HG03103 (cell line): Measurements from ENCODE around the gene ANO1.

Source experiments
- ATAC-seq: cut with Tn5 transposase; IDR thresholded peaks from one replicate; pipeline ENCODE4 v1.9.1; 2021; ENCODE audit warnings: low read depth; ENCODE audit not compliant: unreplicated experiment

ANO1 gene

DNA sequence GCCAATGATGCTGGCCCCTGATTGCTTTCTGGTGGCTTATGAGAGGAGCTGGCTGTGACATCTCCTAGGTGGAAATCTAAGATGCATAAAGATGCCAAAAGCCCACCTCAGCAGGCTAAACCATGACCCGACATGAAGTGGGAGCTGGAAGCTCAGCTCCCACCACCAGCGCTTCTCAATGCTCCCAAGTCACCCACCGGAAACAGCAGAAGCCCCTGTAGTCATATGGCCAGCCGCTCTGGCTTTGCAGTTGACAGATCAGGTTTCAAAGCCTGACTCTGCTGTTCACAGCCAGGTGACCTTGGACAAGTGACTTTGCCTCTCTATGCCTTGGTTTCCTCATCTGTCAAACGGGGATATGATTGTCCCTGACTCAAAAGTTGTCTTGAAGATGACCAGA is 29.1 kb upstream of the ANO1 start:
- no peak for ATAC-seq

DNA sequence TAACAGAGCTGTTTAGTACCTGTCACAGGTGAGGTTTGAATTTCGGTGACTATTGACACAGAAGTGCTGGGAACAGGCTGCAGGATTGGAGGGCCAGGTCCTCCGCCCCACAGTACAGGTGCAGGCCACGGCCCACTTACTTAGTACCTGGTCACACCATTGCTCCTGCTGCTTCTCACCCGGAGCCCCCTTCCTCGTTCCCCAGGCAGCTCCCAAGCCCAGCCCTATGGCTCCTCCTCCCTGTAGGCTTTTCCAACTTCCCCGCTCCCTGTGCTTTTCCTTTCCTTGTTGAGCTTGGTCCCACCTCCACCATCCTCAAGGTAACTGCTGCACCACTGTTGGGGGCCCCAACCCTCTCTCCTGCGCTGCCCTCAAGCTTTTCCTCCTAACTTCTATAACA is 27.9 kb upstream of the ANO1 start:
- no peak for ATAC-seq

DNA sequence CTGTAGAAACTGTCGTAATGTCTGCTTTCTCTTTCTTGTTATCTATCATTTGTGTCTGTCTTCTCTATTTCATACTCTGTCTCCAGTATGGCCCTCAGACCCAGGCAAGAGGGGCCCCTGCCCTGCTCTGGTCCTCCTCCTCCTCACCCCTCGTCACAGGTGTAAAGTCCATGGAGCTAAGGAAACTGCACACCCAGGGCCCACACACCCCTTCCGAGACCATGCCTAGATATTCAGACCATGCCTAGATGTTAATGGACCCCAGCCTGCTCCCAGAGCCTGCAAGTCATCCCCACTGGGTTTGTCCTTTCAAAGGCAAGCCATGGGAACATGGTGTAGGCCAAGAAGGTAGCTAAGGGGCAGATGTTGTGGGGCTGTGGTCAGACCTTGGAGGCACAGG is 24.1 kb upstream of the ANO1 start:
- no peak for ATAC-seq

DNA sequence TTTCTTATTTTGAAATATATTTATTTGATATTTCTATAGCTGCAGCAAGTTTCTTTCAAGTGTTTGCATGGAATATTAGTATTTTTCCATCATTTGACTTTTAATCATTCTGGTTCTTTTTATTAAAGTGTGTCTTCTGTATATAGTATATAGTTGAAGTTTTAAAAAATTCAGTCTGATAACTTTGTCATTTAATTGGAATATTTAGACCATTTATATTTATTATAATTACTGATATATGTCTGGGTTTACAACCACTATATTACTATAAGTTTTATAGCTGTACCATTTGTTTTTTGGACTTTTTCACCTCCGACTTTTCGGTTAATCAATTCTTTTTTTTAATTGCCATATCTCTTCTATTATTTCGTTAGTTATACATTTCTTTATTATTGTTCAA is 22.7 kb upstream of the ANO1 start:
- ATAC-seq: no peak

DNA sequence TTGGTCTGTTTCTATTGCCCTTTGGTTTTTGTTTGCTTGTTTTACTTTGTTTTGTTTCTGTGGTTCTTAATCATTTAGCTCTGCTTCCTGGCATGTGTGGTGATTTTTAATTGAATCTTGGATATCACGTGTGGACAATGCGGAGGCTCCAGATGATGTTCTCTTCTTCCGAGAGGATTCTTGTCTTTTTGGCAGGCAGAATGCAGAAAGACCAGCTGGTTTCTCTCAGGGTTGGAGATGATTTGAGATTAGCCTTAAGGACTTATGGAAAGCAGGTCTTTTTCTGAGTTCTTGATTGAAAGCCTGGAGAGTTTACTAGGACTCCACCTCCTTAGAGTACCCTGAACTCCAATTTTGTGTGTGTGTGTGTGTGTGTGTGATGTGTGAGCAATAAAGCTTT is 21.0 kb upstream of the ANO1 start:
- no peak for ATAC-seq

DNA sequence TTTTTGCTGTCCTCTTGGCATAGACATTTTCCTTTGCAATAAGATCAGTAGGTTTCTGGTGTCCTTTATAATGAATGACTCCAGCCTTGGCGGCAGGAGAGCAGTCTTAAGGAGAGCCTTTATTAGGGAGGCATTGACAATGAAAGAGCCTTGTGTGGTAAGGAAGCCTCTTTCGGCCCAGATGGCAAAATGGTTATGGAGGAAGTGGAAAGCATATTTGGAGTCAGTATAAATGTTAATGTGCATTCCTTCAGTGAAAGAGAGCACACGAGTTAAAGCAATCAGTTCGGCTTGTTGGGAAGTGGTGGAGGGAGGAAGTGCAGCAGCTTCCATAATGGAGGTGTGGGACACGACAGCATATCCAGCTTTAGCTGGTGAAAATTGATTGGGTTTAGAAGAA is 18.1 kb upstream of the ANO1 start:
- ATAC-seq: no peak

DNA sequence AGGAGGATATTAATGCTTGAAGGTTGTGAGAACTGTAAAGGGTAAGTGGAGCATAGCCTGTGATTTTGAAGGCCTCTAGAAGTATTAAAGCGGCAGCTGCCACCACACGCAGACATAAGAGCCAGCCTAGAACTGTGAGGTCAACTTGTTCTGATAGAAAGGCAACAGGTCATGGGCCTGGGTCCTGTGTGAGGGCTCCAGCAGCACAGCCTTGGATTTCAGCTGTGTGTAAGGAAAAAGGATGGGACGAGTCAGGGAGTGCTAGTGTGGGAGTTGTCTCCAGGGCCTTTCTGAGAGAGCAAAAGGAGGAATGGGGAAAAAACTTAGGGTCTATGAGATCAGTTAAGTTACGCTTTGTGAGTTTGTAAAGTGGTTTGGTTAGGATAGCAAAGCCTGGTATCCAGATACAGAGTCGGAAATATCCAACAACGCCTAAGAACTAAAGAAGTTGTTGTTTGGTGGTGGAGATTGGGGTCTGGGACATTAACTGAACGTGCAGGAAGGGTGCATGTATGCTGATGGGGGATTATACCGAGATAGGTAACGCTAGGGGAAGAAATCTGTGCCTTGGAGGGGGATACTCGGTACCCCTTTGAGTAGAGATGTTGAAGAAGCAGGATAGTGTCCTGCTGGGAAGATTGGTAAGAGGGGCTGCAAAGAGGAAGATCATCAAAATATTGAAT is 17.4 kb upstream of the ANO1 start:
- no peak for ATAC-seq

DNA sequence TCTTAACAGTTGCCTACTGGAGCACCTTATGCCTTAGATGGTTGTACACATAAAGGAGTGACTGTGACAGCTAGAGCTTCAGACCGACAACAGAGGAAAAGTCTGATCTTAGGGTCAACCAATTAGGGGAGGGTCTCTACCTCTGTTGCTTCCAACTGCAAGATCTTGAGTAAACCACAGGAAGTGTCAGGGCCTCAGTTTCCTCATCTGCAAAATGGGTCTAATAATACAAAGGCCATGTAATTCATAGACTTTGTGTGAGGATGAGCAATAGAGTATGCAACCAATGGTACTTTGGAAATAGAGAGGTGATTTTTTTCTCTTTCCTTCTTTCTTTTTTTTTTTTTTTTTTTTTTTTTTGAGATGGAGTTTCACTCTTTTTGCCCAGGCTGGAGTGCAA is 16.4 kb upstream of the ANO1 start:
- no peak for ATAC-seq

DNA sequence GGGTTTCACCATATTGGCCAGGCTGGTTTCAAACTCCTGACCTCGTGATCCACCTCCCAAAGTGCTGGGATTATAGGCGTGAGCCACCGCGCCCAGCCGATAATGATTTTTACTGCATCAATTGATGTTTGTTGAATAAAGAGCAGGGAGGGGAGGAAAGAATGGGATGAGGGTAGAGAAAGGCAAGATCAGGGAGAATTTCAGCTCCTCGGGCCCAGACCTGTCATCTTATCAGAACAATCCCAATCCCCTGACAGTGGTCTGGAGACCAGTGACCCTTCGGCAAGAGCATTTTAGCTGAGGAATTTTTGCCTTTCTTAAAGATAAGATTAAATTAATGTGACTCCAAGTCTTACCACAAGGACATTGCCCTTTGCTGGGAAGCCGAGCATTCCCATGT is 15.0 kb upstream of the ANO1 start:
- no peak for ATAC-seq

DNA sequence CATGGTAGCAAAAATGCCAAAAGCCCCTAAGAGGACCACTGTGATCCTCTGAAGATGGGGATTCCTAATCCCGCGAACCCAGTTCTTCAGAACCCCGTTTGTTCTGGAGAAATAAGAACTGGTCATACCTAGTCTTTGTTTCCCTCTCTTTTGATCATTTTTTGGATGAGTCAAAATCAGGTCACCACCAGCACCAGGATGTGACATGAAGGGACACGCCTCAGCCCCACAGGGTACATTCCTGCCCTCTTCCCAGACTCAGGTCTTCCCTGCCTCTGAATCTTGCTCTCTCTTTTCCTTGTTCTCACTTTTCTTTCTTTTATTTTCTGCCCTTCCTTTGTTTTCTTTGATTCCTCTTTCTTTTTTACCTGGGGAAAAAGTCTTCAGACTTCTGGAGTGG is 14.6 kb upstream of the ANO1 start:
- no peak for ATAC-seq

DNA sequence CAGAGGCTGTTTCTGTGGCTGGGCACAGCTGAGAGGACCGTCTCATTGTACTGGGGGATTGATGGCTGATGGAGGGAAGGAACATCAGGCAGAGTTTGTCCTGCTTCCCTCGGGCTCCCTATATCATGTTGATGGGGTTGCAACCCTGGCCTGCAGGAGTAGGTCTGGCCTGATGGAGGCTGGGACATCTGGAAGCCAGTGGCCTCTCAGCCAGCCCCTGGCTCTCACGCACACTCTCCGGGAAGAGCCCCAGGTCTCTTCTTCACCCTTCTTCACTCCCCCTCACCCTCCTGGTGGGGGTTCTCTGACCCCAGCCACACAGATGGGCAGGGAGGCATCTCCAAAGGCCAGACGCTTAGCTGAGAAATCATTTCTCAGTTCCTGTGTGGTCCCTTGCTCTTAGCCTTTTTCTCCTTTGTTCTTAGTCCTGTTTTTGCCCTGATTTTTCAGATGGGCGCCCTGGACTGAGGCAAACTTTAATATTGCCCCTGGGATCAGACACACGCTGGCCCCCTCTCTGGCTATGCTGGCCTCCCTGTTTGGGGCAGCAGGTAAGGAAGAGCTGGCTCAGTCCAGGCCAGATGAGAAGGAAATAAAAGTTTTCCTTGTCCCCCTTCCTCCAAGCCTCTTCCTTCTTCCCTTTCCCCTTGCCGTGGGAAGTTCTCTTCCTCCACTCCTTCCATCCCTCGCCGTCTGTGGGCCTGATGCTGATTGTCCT is 13.9 kb upstream of the ANO1 start:
- no peak for ATAC-seq

DNA sequence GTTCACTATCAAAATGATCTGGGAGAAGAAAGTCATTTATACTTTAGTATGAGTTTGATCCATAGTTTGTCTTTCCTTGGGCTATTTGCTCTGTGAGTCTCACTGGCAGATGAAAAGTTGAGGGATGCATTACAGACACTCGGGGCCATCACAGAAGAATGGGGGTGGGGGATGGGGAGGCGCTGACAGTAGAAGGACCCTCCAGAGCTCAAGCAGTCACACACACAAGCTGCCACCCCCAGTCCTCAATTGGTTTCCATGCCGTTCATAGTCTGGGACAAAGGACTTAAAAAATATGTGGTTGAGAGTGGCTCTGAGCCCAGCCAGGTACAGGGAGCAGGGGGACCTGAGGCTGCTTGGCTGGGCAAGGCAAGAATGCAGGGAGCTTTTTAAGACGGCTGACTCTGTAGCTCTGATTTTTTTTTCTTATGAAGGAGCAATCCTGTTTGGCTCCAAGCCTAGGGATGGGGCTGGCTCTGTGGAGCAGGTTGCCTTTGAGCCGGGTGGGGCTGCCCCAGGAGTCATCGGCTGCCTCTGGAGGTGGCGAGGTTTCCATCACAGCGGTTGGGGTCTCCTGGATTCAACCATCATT is 13.3 kb upstream of the ANO1 start:
- ATAC-seq: no peak

DNA sequence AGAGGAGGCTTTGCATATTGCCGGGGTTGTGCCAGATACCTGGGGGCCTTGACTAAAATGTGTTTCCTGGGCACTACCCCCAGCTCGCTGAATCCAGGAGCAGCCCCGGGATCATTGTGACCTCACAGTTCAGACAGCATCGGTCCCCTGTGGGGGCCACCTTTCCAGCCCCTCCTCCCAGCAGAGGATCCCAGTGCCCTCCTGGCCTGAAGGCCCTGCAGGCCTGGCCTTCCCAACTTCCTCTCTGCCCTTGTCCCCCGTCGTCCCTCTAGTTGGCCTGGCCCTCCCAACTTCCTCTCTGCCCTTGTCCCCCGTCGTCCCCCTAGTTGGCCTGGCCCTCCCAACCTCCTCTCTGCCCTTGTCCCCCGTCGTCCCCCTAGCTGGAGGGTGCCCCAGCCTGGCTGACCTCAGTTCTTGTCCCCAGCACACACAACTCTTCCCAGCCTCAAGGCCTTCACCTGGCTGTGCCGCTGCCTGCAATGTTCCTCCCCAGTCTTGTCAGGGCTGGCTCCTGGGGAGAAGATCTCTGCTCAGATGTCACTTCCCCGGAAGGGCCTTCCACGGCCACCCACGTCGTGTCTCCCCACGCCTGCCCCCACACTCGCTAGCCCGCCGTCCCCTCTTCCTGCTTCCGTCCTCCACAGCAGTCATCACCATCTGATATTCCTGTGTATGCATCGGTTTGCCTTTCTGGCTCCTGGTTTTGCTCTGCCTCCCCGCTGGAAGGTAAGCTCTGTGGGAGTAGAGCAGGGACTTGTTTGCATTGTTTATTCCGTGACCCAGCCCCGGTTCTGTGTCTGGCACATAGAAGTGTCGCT is 12.6 kb upstream of the ANO1 start:
- no peak for ATAC-seq

DNA sequence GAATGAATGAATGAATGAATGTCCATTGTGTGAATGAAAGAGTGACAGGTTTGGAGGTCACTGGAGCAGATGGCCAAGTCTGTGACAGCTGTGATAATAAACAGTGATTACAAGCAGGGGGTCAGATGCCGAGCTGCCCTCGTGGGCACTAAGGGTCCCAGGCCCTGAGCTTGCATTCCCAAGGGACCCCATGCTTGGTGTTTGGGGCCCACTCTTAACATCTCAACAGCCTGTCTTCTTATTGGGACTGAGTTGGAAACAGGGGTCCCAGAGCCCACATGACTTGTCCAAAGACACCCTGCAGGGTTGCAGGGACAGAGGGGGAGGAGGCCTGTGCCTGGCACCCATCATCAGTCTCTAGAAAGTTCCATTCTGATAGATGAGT is 12.0 kb upstream of the ANO1 start:
- no peak for ATAC-seq

DNA sequence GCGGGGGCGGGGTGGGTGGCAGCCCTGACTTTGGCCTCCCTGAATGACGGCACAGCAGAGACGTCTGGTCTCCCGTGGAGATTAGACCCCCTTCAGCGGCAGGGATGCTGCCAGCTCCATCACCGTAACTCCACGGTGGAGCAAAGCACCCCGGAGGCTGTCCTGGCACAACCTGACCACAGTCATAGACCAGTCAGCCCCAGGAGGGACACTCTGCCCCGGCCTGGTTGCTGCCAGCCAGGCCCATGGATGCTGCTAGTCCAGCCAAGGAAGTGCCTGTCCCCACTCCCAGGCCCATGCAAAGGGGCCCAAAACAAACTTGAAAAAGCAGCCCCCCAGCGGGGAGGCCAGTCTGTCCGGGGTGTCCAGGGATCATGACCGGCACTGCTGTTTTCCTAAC is 11.5 kb upstream of the ANO1 start:
- ATAC-seq: no peak

DNA sequence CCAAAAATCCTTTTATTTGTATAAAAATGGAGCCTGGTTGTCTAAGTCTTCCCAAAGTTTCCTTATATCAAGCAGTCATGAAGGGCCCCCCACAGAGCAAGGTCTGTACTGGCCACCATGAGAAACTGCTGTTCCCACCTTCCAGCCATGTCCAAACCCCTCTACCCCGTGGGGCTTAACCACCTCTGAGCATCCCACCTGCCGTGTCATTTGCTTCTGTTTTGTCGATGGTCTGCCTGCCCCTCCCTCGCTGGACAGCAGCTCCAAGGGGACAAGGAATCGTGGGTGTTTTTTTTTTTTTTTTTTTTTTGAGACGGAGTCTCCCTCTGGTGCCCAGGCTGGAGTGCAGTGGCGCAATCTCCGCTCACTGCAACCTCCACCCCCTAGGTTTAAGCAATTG is 11.1 kb upstream of the ANO1 start:
- no peak for ATAC-seq

DNA sequence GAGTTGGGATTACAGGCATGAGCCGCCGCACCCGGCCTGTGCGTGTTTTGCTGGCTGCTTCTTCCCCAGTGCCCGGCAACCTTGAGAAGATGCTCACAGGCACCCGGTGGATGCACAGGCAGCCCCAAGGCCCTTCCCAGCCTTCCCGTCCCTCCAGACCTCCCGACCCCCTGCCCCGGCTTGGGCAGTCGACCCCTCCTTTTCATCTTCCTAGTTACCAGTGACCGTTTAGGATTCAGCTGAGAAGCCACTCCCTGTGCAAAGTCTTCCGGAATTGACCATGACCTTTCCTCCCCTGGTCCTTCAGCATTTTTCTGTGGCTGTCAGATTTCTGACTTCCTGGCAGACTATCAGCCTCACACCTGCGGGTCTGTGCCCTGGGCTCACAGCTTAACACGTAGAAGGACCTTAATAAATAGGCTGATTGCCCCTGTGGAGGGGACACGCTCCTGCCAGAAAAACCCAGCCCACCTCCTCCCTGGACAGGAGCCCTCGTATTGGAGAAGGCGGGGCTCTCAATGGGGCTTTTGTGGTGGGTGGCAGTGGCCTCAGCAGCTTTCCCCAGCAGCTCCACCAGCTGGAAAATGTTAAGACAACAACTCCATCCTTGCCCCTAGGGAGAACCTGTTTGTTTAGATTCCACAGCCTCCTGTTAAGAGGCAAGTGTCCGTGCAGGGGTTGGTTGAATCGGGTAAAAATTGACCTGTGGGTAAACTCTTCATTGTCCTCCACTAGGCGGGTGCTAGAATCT is 10.4 kb upstream of the ANO1 start:
- ATAC-seq: no peak

DNA sequence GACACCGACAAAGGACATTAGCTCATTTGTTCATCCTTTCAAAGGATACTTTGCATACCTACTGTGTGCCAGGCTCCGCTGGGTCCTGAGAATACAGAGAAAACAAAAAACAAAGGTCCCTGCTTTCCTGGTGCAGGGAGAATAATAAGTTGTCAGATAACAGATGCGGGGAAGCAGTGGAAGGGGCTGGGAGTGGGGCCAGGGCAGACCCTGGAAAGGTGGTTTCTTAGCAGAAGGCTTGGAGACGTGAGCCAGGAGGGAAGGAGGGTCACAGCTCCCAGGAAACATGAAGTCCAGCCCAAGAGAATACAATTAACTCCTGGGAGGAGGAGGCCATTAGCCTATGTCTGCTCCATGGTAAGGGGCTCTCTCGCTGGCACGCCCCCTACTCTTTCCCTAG is 9.8 kb upstream of the ANO1 start:
- ATAC-seq: no peak

DNA sequence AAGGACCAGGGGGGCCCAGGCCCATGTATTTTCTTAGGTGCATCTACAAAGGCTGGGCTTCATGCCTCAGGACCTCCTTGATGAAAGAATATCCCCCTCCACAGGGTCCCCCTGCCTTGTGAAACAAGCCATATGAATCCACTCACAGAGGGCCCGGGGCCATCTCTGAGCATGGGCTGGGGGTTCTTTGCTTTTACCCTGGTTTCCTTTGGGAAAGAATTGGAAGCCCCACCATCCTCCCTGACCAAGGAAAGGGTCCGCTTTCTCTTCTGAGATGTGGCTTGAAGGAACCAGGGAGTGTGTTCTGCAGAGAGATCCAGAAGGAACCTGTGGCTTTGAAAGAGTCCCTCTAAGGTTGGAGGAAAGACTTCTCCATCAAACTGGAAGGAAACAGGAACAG is 9.2 kb upstream of the ANO1 start:
- no peak for ATAC-seq

DNA sequence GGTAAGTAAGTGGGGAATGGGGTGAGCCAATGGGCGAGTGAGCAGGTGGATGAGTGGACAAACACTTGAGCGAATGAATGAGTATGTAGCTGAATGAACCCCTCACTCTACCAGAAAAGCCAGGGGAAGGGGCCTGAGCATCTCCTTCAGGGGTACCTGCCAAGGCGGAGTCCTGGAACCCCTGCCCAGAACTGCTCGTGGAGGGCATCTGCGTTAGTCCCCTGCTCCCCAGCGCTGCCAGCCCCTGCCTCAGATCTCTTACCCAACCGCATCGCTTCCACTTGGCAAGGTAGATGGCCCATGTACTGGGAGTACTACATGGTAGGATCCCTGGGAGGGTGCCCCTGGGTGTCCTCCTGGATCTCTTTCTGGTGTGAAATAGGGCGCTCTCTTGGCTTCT is 7.4 kb upstream of the ANO1 start:
- no peak for ATAC-seq

DNA sequence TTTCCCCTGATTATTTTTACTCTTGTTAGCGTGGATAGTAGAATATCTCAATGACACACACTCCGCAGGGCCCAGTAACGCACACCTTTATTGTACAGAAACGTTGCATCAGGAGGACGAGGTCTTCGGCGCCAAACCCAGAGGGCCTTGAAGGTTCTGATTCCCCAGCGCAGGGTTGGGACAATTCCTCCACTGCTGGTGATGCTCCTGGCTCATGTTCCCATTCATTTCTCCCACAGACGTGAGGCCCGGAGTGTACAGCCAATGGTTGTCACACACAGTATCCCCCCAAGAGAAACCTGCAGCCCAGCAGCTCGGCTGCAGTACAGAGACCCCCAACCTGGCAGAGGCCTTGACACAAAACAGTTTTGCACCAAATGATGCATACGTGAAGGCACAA is 6.1 kb upstream of the ANO1 start:
- no peak for ATAC-seq
